GM18861 (cell line): ENCODE data around the gene TBCEL.

Experiments used
- ATAC-seq: cut with Tn5 transposase; IDR thresholded peaks from one replicate; pipeline ENCODE4 v1.9.1; 2021; ENCODE audit not compliant: unreplicated experiment

Gene TBCEL

GRCh38 chr11:121134741-121135312 lies 110.9 kb downstream of the TBCEL start:
- ATAC-seq = no peak

GRCh38 chr11:121137005-121137404 lies 113.1 kb downstream of the TBCEL start:
- no peak for ATAC-seq

- ATAC-seq = no peak
Measured at GRCh38 chr11:121138259-121138658, 114.4 kb downstream of the TBCEL start.

GRCh38 chr11:121140369-121140768 lies 116.5 kb downstream of the TBCEL start:
- no peak for ATAC-seq
